ENCODE measurements around the gene MAPRE2. TPM values are rescaled to one million over a fixed set of nuclear protein-coding genes. Genes with fewer than 3 reads are reported as not detected.

The MAPRE2 gene
- total RNA-seq, 4 donors from 2014 or later = 21.8 to 57.7 (median 40.0) TPM

DNA sequence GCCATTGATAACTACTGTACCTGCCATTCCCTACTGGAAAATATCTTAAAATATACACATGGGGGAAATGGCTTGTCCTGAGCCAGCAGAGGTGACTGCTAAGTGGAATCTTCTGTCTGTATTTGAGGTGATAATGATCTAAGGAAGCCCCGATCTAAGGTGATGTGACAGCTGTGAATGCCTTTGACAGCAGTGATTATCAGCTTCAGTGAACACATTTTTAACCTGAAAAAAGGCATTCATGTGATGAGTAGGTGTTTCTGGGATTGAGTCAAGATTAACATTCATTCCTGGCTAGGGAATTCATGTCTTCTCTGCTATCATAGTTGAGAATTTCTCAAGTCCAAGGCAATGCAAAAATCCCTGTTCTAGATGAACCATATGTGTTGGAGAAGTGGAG is 9.1 kb upstream of the MAPRE2 start:
- intact Hi-C loops (cut with DNase I; ENCODE audit: low total_unique reads) = no loop called here
- 70 to 73% methylated on average over 1 of the region's 1 CpG for whole genome bisulfite sequencing, 2 donors
- no peak for DNase-seq (ENCODE audit: low spot score in 2 of 2)
- no peak overlapping the region for H3K4me3 ChIP-seq (ENCODE audit: low read depth, poor library complexity, severe bottlenecking)
- TF ChIP-seq, protein P1, sequence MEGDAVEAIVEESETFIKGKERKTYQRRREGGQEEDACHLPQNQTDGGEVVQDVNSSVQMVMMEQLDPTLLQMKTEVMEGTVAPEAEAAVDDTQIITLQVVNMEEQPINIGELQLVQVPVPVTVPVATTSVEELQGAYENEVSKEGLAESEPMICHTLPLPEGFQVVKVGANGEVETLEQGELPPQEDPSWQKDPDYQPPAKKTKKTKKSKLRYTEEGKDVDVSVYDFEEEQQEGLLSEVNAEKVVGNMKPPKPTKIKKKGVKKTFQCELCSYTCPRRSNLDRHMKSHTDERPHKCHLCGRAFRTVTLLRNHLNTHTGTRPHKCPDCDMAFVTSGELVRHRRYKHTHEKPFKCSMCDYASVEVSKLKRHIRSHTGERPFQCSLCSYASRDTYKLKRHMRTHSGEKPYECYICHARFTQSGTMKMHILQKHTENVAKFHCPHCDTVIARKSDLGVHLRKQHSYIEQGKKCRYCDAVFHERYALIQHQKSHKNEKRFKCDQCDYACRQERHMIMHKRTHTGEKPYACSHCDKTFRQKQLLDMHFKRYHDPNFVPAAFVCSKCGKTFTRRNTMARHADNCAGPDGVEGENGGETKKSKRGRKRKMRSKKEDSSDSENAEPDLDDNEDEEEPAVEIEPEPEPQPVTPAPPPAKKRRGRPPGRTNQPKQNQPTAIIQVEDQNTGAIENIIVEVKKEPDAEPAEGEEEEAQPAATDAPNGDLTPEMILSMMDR (IDR thresholded peaks at IDR 0.05) = no peak
- no peak for TF ChIP-seq POLR2A (IDR thresholded peaks at IDR 0.05)

DNA sequence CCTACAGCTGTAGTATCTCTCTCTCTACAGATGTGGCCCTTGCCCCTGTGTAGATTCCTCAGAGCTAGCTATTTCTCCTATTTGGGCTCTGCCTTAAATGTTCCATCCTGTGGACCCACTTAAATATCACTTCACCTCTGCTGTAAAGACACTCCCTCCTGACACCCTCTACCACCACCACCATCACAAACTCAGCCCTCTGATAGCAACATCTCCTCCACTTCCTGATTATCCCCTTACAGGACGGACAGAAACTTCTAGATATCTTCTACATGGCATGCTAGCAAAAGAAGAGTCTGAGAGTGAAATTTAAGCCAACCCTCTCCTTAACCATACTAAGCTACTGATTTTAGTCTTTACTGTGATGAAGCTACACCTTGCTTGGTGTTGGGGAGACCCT is 3.2 kb upstream of the MAPRE2 start:
- 81 to 91% methylated on average over 1 of the region's 1 CpG for WGBS, 2 donors
- TF ChIP-seq, protein P1 (IDR thresholded peaks at IDR 0.05) = no peak
- no peak for TF ChIP-seq POLR2A (IDR thresholded peaks at IDR 0.05)
- H3K4me3 ChIP-seq (ENCODE audit: low read depth, poor library complexity, severe bottlenecking) = no peak overlapping the region
- no peak for DNase-seq (ENCODE audit: low spot score in 2 of 2)
- intact Hi-C loops (cut with DNase I; ENCODE audit: low total_unique reads) = no loop called here

DNA sequence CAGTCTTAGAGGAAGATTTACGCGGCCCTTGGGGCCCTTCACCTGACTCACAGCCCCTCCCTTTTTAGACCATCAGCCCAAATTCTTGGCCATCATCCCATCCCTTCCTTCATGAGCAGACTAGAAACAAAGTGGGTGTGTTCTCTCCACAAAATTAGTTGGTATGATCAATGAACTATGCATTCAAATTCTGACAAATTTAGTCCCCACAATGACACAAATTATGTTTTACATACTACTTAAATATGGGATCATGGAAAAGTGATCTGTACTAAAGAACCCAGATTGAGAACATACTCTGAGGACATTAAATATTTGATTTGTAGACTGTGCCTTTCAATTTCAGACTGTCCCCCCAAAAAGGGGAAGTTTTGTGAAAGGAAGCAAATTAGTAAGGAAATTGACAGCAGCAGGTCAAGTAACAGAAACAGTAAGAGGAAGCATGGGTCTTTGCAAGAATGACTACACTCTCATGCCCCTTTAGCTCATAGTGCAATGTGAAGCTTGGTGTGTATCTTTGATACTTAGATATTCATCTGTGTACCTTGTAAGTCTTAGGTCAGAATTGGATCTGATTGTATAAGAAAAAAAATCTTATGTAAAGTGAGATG is 2.2 kb upstream of the MAPRE2 start:
- 40 to 50% methylated on average over 2 of the region's 2 CpGs for WGBS, 2 donors
- no peak for TF ChIP-seq POLR2A (IDR thresholded peaks at IDR 0.05)
- TF ChIP-seq, protein P1 (IDR thresholded peaks at IDR 0.05) = no peak
- DNase-seq (ENCODE audit: low spot score in 2 of 2) = no peak
- H3K4me3 ChIP-seq (ENCODE audit: low read depth, poor library complexity, severe bottlenecking) = no peak overlapping the region
- intact Hi-C loops (cut with DNase I; ENCODE audit: low total_unique reads) = no loop called here

DNA sequence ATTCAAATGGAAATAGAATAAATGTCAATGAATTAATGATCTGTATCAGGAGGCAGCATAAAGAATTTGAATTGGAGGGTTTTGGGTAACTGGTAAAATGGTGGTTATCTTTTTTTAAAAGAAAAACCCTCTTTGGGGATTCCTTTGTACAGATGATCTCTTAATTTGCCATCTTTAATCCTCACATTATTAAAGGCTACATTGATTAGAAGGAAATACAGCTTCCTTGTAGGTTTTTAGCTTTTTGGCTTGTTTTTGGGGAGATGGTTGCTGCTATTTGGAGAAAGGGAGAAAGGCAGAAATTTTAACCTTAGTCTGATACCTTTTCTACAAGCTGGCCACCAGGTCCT is 600 bp upstream of the MAPRE2 start:
- no peak for DNase-seq (ENCODE audit: low spot score in 2 of 2)
- TF ChIP-seq, protein P1 (IDR thresholded peaks at IDR 0.05) = no peak
- TF ChIP-seq POLR2A (IDR thresholded peaks at IDR 0.05) = no peak
- no peak overlapping the region for H3K4me3 ChIP-seq (ENCODE audit: low read depth, poor library complexity, severe bottlenecking)
- intact Hi-C loops (cut with DNase I; ENCODE audit: low total_unique reads) = no loop called here

DNA sequence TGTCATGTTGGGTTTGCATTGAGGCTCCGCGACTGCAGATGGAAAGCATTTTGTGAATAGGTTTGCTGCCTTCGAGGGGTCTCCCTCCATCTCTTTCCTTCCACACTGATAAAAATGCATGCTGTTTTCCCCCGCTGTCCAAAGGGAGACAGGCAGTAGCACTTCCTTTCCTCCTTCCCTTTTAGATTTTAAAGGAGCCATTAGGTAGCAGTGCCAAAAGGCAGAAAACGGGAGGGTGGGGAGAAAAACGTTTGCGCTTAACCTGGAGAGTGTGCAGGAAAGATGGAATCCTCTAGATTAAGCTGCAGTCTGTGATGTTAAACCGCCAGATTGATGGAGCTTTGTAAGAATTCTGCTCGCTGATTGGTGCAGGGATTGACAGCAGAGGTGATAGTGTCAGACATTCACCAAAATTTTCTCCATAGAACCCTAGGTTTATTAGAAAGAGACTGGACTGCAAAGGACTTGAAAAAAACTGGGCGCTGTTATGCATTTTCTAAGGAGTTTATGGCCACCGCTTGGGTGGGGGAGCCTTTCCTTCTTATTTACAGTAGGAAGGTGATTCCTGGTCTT is 688 bp downstream of the MAPRE2 start:
- intact Hi-C loops (cut with DNase I; ENCODE audit: low total_unique reads) = no loop called here
- DNase-seq (ENCODE audit: low spot score in 2 of 2) = no peak
- 4 to 5% methylated on average over 11 of the region's 11 CpGs for WGBS, 2 donors
- TF ChIP-seq, protein P1 (IDR thresholded peaks at IDR 0.05) = no peak
- no peak for TF ChIP-seq POLR2A (IDR thresholded peaks at IDR 0.05)
- peak overlapping the region; percentile 50 for H3K4me3 ChIP-seq (ENCODE audit: low read depth, poor library complexity, severe bottlenecking)

All from lower leg skin (tissue), 4 donors.